Inflammatory macrophage (primary cell): Measurements from ENCODE around the gene KHDC3L.
"Not testable (repeated sequence)": the region's sequence is repeated elsewhere in the genome, so short reads cannot be mapped to it uniquely, and the experiment has no call there.

ENCODE experiments used
- DNase-seq, 2 donors: peaks; one replicate each; pipeline ENCODE4 v3.0.0-alpha.2; 2020 to 2022

KHDC3L gene

DNA sequence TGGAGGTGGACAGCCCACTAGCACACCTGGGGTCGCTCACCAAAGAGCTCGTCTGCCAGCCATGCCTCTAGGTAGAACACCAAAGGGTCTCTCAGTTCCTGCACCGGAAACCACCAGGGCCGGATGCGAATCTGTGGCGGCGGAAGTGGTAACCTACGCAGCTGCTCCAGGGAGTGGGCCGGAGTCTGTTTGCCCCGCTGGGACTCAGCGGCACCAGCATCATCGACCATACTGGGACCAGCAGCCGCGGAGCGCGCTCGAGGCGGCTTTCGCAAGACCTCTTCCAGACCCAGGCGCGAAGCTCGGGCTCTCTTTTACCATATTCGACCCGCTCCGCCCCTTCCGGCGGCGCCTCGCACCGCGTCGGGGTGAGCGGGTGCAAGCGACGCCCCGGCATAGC lies 7.1 kb downstream of the KHDC3L start, which contains the start of gene OOEP:
Gene OOEP, minus strand, starts transcription at position 335 of the 400 bp plus-strand sequence. Its CDS starts 105 bp downstream, at position 230.
- no peak for DNase-seq

DNA sequence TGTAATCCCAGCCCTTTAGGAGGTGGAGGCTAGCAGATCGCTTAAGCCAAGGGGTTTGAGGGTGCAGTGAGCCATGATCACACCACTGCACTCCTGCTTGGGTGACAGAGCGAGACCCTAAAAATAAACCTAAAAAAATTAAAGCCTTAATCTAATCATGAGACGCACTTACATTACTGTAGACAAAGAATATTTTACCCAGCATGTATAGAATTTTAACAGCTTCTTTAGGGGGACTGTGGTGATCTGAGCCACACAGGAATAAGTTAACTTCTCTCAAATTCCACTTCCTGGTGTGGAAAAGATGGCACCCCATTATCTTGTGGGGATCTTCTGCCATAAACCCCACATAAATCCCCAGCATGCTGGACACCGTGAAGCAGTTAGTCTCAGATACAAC lies 9.5 kb downstream of the KHDC3L start:
- no peak for DNase-seq

DNA sequence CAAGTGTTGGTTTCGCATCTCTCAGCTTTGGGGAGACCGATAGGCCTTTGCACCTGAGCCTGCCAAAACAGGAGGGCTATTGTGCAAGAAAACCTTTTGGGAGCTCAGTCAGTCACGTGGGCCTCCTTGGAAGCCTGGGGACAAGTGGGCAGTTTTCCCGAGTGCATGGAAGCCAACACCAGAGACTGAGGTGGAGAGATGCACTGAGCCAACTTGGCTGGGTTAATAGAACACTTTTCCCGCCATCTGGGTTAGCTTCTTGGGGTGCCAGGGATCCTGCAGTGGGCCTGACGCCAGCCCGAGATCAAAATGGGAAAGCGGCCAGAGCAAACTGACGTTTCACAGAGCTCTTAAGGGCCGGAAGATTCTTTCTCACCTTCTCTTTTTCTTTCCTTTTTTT lies 10.1 kb downstream of the KHDC3L start:
- DNase-seq, result no peak

DNA sequence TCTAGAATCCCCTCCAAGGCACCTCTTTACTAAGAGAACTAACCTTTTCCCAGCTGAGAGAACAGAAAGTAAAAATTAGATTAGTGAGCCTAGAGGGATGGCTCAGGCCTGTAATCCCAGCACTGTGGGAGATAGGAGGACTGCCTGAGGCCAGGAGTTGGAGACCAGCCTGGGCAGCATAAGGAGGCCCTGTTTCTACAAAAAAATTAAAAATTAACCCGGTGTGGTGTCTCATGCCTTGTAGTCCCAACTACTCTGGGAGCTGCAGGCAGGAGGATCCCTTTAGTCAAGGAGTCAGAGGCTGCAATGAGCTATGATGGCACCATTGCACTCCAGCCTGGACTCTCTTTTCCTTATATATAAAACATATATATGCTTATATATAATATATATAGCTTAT lies 12.8 kb downstream of the KHDC3L start:
- no peak for DNase-seq

- no peak for DNase-seq
Observed at GRCh38 chr6:73377225-73377624, 14.8 kb downstream of the KHDC3L start.

- DNase-seq, result not testable (repeated sequence)
Observed at GRCh38 chr6:73381531-73381930, 19.1 kb downstream of the KHDC3L start.

DNA sequence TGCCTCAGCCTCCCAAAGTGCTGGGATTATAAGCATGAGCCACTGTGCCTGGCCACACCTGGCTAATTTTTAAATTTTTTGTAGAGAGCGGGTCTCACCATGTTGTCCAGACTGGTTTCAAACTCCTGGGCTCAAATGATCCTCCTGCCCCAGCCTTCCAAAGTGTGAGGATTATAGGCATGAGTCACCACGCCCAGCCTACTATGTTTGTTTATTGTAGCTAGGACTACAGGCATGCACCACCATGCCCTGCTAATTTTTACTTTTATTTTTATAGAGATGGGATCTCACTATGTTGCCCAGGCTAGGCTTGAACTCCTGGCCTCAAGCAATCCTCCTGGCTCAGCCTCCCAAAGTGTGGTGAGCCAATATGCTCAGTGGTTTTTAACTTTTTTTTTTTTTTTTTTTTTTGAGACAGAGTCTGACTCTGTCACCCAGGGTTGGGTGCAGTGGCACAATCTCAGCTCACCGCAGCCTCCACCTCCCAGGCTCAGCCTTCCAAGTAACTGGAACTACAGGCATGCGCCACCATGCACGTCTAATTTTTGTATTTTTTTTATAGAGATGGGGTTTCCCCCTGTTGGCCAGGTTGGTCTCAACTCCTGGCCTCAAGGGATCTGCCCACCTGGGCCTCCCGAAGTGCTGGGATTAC lies 20.1 kb downstream of the KHDC3L start:
- DNase-seq, result no peak

DNA sequence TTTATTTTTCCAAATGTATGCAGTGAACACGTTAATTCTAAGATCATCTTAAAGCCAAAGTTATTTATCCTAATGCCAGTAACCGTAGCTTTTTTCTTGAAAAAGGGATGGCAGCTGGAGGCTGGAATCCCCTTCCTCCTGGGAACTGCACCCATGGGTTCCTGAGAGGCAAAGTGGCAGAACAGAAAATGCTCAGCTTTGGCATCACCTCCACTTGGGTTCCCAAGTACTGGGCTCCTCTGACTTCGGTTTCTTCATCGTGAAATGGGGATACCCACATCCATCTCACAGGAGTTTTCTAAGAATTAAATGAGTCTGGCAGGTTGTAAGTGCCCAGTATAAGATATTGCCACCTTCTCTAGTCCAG lies 26.0 kb downstream of the KHDC3L start:
- no peak for DNase-seq

DNA sequence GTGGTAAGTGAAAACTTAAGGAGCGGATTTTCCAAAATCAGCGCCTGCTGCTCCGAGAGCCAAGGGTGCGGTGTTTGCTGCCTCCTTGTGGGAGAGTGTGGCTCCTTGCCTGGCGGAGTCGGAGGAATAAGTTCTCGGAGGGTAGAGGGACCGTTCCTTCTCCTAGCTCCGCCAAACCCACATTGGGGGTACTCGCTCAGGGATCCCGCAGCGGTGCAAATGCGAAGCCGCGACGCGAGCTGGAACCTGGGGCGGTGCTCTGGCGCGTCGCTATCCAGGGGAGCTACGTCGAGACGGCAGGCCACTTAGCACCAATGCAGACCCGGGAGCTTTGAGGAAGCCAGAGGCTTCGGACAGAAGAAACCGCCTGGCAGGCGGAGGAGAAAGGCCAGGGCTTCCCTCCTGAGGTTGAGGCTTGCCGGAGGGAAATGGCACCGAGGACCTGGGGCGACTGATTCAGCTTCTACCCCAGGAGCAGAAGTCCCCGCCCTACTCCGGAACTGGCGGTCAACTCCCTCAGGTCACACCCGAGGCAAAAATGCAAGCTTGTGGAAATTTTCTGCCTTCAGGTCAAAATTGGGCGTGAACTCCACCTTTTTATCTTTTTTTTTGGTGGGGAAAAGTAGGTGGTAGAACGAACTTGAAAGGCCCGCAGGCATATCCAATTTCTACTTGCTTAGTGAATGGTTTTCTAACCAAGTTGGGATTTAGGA lies 26.5 kb downstream of the KHDC3L start:
- DNase-seq, result peak; percentile 60 to 73

DNA sequence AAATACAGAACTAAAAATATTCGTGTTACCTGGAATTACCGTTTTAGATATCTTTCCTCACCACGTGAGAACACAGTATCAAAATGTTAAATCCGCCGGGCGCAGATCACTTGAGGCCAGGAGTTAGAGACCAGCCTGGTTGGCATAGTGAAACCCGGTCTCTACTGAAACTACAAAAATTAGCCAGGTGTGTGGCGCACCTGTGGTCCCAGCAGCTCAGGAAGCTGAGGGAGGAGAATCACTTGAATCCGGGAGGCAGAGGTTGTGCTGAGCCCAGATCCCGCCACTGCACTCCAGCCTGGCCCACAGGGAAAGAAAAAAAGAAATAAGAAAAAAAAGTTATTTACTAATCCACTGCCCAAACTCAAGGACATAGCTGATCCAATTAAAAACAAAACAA lies 27.4 kb downstream of the KHDC3L start:
- DNase-seq, result no peak

- DNase-seq, result no peak
Observed at GRCh38 chr6:73391675-73392074, 29.2 kb downstream of the KHDC3L start.

- not testable (repeated sequence) for DNase-seq
Observed at GRCh38 chr6:73392188-73392587, 29.7 kb downstream of the KHDC3L start.

- no peak for DNase-seq
Observed at GRCh38 chr6:73393278-73393677, 30.8 kb downstream of the KHDC3L start.

GRCh38 chr6:73394577-73395354 lies 32.3 kb downstream of the KHDC3L start, which contains the start of gene DDX43:
Gene DDX43 (plus strand): TSS chr6:73394828. CDS start chr6:73394906, 78 bp downstream.
- peak; percentile 43 to 44 for DNase-seq

GRCh38 chr6:73395875-73396274 lies 33.4 kb downstream of the KHDC3L start:
- DNase-seq, result no peak

DNA sequence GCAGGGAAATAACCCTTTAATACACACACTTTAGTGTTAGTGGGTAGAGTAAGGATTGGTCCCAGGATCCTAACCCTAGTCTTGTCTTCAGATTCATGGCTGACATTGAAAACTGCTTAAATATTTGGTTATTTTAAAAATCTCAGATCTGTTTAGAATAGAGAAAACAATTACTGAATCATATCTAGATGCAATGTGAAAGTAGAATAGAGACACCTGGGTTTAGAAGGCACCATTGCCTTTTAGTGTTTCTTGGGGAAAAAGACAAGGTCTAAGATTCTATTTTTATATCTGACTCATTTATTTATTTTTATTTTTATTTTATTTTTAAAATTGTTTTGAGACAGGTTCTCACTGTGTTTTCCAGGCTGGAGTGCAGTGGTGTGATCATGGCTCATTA lies 38.2 kb downstream of the KHDC3L start:
- no peak for DNase-seq

DNA sequence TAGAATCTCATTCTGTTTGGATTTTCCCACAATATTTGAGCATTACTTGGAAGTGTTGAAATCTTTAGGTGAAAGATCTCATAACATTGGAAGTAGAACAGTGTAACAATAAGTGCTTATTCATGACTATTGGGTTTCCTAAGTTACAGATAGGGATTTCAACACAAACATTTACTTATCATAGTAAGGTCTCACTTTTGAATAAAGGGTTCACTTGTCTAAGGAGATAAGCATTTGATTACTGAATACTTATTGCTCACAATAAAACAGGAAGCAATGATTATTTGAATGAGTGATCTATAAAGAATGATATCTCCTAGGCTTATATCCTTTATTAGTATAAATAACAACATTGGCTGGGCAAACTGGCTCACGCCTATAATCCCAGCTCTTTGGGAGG lies 46.9 kb downstream of the KHDC3L start:
- DNase-seq, result no peak

DNA sequence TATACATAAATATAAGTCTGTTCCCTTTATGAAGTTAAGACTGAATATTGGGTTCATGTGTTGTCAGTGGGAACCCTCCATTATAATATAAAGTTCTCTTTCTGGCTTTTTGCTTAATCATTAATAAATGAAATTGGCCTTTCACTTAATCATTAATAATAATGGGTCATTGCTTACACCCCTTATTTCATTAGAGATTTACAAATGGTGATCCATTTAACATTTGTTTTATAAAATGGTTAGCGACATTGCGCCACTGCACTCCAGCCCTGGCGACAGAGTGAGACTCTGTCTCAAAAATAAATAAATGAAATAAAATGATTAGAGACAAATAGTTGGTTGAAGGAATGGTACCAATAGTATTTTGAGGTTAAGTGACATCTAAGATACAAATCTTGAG lies 50.6 kb downstream of the KHDC3L start:
- no peak for DNase-seq
